Right lobe of liver (tissue), 4 donors: ENCODE results near the gene SLITRK5.

Experiments used
- CTCF ChIP-seq, 4 donors: fragments of 200-600 bp in 3 of 4; fragments of 450-650 bp in 1 of 4; IDR thresholded peaks; one replicate each; pipeline versions ENCODE4 v1.5.1 to v1.8.0; 2016 to 2022; ENCODE audit warnings: antibody characterized with exemption in 4 of 4, mild to moderate bottlenecking in 2 of 4
- POLR2A ChIP-seq: fragments of 450-650 bp; IDR thresholded peaks from one replicate; pipeline ENCODE4 v1.6.1; 2017; ENCODE audit warnings: antibody characterized with exemption, mild to moderate bottlenecking
- donor health status: DM: no; HTN: no; CAD: no.
- donor health status: DM: no; HTN: no; CAD: no.
- donor health status: DM: no; HTN: yes; CAD: no.

GRCh38 chr13:87712012-87712411 is 40.8 kb downstream of the SLITRK5 start:
- TF ChIP-seq CTCF (IDR thresholded peaks at IDR 0.05) (no peak), POLR2A (no peak)
